AG10803 (cell line): Measurements from ENCODE around the gene CYP4F3.

Experiments
- DNase-seq: peaks from one replicate; pipeline ENCODE4 v3.0.0; 2010; ENCODE audit warnings: low read depth
- H3K4me3 ChIP-seq: 2 replicates; pipeline ENCODE4 v1.5.1; 2011; ENCODE audit warnings: mild to moderate bottlenecking, low read length, control low read depth
- TF ChIP-seq, protein P1 (sequence below): conservative IDR thresholded peaks from 2 replicates; pipeline ENCODE4 v1.5.1; 2011; ENCODE audit warnings: mild to moderate bottlenecking, low read length, control low read depth, inconsistent platforms

Gene CYP4F3

DNA sequence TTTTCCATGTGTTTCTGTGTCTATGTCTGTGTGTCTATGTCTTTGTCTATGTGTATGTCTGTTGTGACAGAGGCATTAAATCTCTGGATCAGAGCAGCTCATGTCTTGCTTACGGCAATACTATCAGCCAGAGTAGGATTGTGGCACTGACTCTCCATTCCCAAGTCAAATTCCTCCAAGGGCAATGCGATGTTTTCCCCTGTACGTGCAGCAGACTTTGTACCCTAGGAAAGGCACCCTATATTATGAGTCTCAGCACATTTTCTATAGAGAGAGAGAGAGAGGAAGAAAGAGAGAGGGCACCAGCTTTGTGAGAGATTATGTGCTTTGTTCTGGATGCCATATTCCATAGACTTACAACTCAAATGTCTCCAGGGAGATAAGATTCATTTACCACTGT lies 11.1 kb downstream of the CYP4F3 start:
- H3K4me3 ChIP-seq: no peak overlapping the region
- DNase-seq: no peak
- TF ChIP-seq, protein P1, sequence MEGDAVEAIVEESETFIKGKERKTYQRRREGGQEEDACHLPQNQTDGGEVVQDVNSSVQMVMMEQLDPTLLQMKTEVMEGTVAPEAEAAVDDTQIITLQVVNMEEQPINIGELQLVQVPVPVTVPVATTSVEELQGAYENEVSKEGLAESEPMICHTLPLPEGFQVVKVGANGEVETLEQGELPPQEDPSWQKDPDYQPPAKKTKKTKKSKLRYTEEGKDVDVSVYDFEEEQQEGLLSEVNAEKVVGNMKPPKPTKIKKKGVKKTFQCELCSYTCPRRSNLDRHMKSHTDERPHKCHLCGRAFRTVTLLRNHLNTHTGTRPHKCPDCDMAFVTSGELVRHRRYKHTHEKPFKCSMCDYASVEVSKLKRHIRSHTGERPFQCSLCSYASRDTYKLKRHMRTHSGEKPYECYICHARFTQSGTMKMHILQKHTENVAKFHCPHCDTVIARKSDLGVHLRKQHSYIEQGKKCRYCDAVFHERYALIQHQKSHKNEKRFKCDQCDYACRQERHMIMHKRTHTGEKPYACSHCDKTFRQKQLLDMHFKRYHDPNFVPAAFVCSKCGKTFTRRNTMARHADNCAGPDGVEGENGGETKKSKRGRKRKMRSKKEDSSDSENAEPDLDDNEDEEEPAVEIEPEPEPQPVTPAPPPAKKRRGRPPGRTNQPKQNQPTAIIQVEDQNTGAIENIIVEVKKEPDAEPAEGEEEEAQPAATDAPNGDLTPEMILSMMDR: no peak

DNA sequence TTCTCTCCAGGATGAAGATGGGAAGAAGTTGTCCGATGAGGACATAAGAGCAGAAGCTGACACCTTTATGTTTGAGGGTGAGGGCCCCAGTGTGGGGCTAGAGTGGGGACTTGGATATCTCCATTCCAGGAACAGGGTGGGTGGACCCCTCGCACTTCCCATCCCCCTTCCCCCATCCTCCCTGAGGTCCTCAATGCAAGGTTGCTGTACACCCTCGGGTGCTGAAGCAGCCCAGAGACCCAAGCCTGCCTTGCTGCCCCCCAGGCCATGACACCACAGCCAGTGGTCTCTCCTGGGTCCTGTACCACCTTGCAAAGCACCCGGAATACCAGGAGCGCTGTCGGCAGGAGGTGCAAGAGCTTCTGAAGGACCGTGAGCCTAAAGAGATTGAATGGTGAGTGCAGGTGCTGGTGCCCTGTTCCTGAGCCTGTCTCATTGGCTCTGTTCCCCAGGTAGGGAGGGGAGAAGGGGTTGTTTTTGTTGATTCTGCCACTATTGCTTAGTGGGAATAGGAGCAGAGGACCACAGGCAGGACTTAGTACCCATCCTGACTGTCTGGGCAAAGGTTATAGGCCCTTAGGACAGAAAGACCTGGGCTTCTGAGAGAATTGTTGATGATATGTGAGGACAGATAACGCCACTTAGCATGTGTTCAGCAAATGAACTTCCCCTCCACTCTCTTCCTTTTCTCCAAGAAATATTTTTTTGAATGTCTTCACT lies 12.0 kb downstream of the CYP4F3 start:
- TF ChIP-seq, protein P1: no peak
- H3K4me3 ChIP-seq: no peak overlapping the region
- no peak for DNase-seq

DNA sequence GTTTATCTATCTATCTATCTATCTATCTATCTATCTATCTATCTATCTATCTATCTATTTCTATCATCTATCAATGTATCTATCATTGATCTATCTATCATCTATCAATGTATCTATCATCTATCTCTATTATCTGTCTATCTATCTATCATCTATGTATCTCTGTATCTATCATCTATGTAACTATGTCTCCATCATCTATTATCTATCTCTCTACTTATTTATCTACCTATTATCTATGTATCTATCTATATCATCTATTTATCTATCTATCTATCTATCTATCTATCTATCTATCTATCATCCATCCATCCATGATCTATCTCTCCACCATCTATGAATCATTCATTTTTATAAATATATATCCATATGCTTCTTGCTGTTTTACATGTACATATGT lies 15.8 kb downstream of the CYP4F3 start:
- H3K4me3 ChIP-seq: no peak overlapping the region
- no peak for DNase-seq
- TF ChIP-seq, protein P1: no peak

DNA sequence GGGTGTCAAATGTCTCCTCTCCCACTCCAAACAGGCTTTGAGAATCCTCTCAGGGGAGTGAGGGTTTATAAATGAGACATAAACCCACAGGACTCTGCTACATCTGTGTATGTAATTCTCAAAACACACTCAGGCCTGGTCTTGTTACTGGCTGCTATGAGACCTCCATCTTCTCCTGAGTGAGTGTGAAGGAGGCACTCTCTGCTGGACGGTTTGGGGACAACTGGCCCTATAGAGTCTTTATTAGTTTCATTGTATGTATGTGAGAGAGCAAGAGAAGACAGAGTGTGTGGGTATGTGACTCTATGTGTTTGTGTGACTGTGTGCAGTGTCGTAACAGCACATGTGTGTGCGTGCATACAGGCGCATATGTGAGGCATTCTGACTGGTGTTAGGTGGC lies 22.6 kb downstream of the CYP4F3 start:
- no peak for DNase-seq
- no peak overlapping the region for H3K4me3 ChIP-seq
- TF ChIP-seq, protein P1: no peak

DNA sequence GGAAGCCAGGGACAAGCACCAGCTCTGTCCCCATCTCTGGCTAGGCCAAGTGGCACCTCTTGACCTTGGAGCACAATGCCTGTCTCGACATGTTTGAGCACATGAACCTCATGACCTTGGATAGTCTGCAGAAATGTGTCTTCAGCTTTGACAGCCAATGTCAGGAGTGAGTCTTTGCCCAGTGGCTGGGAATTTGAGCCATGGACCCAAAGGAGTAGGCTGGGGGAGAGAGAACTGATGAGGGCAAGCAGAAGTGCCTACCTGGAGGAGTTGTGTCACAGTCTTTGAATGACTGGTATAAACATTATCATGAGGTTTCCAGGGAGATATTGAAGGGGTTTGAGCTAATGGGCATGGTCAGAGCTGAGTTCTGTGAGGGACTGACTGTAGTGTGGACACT lies 25.5 kb downstream of the CYP4F3 start:
- TF ChIP-seq, protein P1: no peak
- DNase-seq: no peak
- no peak overlapping the region for H3K4me3 ChIP-seq

DNA sequence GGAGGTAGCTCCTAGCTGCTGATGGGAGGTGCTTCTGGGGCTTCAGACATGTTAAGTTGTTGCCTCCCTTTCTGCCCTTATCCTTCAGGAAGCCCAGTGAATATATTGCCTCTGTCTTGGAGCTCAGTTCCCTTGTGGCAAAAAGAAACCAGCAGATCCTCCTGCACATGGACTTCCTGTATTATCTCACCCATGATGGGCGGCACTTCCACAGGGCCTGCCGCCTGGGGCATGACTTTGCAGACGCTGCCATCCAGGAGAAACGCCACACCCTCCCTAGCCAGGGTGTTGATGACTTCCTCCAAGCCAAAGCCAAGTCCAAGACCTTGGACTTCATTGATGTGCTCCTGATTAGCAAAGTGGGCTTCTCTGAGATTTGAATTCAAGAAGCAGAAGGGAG lies 26.2 kb downstream of the CYP4F3 start:
- TF ChIP-seq, protein P1: no peak
- H3K4me3 ChIP-seq: no peak overlapping the region
- DNase-seq: no peak

DNA sequence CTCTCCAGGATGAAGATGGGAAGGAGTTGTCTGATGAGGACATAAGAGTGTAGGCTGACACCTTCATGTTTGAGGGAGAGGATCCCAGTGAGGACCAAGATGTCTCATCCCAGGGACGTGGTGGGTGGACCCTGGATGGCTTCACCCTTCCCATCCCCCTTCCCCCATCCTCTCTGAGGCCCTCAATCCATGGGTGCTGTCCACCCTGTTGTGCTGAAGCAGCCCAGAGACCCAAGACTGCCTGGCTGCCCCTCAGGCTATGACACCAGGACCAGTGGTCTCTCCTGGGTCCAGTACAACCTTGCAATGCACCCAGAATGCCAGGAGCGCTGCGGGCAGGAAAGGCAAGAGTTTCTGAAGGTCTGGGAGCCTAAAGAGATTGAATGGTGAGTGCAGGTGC lies 28.7 kb downstream of the CYP4F3 start:
- TF ChIP-seq, protein P1: no peak
- no peak overlapping the region for H3K4me3 ChIP-seq
- DNase-seq: no peak
